DND-41 (cell line): ENCODE data around the gene NTN5.

Source experiments
- CTCF ChIP-seq: IDR thresholded peaks from 2 replicates; pipeline ENCODE4 v1.5.1; 2012; ENCODE audit warnings: borderline replicate concordance, low read length, moderate library complexity, mild to moderate bottlenecking; ENCODE audit not compliant: poor library complexity, severe bottlenecking; ENCODE audit errors: extremely low read depth
- EZH2 ChIP-seq: IDR thresholded peaks from 3 replicates; pipeline ENCODE4 v1.6.1; 2012; ENCODE audit warnings: borderline replicate concordance, low read depth, mild to moderate bottlenecking, moderate library complexity, low read length, inconsistent platforms; ENCODE audit not compliant: severe bottlenecking

- TF ChIP-seq CTCF (no peak), EZH2 (no peak)
Observed at GRCh38 chr19:48644839-48645619, 27.8 kb downstream of the NTN5 start.
